Measurements from ENCODE around the gene LTBP3. TPM values are rescaled to one million over a fixed set of nuclear protein-coding genes. Genes with fewer than 3 reads are reported as not detected.

LTBP3 gene
- total and polyA plus RNA-seq, 2 of the 4 experiments (the other 2 are of a cell fraction): 6.6 to 145 TPM

DNA sequence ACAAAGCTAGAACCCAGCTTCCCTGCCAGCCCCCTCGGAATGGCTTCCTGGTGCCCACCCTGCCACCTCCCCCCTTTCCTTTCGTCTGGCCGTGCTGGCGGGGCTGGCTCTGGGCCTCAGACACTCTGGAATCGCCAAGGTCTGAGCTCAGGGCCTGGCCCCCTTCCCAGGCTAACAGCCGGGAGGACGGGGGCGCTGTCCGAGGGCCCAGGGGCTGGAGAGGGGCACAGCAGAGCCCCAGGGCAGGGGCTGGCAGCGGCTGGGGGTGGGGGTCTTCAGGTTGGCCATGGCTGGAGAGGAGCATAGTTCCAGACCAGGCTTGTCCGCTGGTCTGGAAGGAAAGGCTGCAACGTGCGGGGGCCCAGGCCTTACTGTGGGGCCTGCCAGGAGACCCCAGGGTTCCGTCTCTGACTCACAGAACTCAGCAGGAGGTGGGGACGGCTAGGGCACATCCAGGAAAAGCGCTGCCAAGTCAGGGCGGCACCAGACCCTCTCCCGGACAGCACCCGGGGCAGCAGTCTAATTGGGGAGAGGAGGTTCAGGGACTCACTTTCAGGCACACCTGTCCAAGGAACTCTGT, 861 bp upstream of the LTBP3 start:
- H2BK5ac ChIP-seq (ENCODE audit: low read depth, low read length, poor library complexity, severe bottlenecking): peak overlapping the region; percentile 71
- peak overlapping the region; percentile 47 for H2BK20ac ChIP-seq (ENCODE audit: low read depth, low read length)
- H4K91ac ChIP-seq (ENCODE audit: insufficient read depth, low read depth, low read length): peak overlapping the region; percentile 93
- peak; percentile 33 for DNase-seq
- H3K4me1 ChIP-seq (ENCODE audit: control insufficient read depth, insufficient read depth, low read length): peaks cover 43% of the 10 kb centered on the region
- peak overlapping the region; percentile 99 for H2AK9ac ChIP-seq (replicated peaks; ENCODE audit: low read depth, low read length, poor library complexity)
- 0 out of 2 replicates have a peak, but pooled peaks have one; percentile 0 for ATAC-seq (ENCODE audit: low read depth)
- H3K9me1 ChIP-seq (ENCODE audit: insufficient read depth, low read length): peaks cover 25% of the 10 kb centered on the region
- TF ChIP-seq CTCF (conservative IDR thresholded peaks at IDR 0.05; ENCODE audit: low read depth, low read length) (0 out of 2 replicates have a peak, but pooled peaks have one; percentile 0), SMC3 (IDR thresholded peaks at IDR 0.05; ENCODE audit: low read depth, low read length) (no peak)
- intact Hi-C loops (cut with micrococcal nuclease) (no loop called here), in situ Hi-C loops (cut with MboI; ENCODE audit: low sequenced_read_pairs) (no loop called here), dilution Hi-C loops (cut with HindIII; ENCODE audit: low sequenced_read_pairs, unreplicated experiment) (no loop called here)
- H4K20me1 ChIP-seq (ENCODE audit: insufficient read depth, low read length): peaks cover 12% of the 10 kb centered on the region; the same call in 1 of the 2 replicates
- CTCF ChIA-PET: interaction anchor here (1.3 kb wide), 1 partner anchor 14 kb away, joined by 4 read pairs; the partner anchor contains the start of gene FAM89B
- WGBS, 2 experiments (ENCODE audit: extremely low coverage in 2 of 2, insufficient read length in 1 of 2): 0% methylated on average over 4 of the region's 19 CpGs; no CpG with 5 or more reads in 1 of the 2 experiments
- peak overlapping the region; percentile 91 for H3K14ac ChIP-seq (replicated peaks; ENCODE audit: low read depth, low read length)
- peak overlapping the region; percentile 75 for H2BK120ac ChIP-seq (ENCODE audit: low read depth, low read length)
- BruUV-seq (replicated peaks): no TSS peak
- H3K36me3 ChIP-seq (ENCODE audit: control insufficient read depth, insufficient read depth, low read length): no peaks in the 10 kb centered on the region
- H3K4ac ChIP-seq (ENCODE audit: low read depth, low read length): peak overlapping the region; percentile 96
- peak overlapping the region; percentile 87 for H3K18ac ChIP-seq (ENCODE audit: low read depth, low read length)
- peak overlapping the region; percentile 85 for H2AFZ ChIP-seq (replicated peaks; ENCODE audit: low read length, poor library complexity)
- peak overlapping the region; percentile 57 for H3K9ac ChIP-seq (ENCODE audit: low read depth, low read length)
- H4K8ac ChIP-seq (ENCODE audit: low read depth in 2 of 2, low read length in 2 of 2): peak overlapping the region; percentile 91 to 97
- POLR2A ChIA-PET (ENCODE audit: unreplicated experiment): no interaction called here
- H3K4me3 ChIP-seq (ENCODE audit: insufficient read depth, low read depth, low read length): no peak overlapping the region
- H4K5ac ChIP-seq (ENCODE audit: low read depth, low read length): peak overlapping the region; percentile 99
- peak overlapping the region; percentile 58 for H3K4me2 ChIP-seq (ENCODE audit: low read depth, low read length)
- H2BK15ac ChIP-seq (ENCODE audit: low read depth, low read length): peak overlapping the region; percentile 75; the same call in 2 of the 3 replicates
- H3K23ac ChIP-seq (ENCODE audit: low read depth, low read length): peak overlapping the region; percentile 49; the same call in 1 of the 2 replicates
- H2AK5ac ChIP-seq (ENCODE audit: low read depth, low read length): peak overlapping the region; percentile 92
- H3K27ac ChIP-seq (ENCODE audit: insufficient read depth, low read length): peak overlapping the region; percentile 87
- 0 out of 2 replicates have a peak overlapping the region, but pooled peaks have one; percentile 63 for H3K56ac ChIP-seq (ENCODE audit: extremely low read depth, insufficient read depth, low read length)
- no peaks in the 10 kb centered on the region for H3K27me3 ChIP-seq (ENCODE audit: control insufficient read depth, insufficient read depth, low read length)
- H3K9me3 ChIP-seq (ENCODE audit: control insufficient read depth, insufficient read depth, low read length): no peaks in the 10 kb centered on the region
- peaks cover 16 to 38% of the 10 kb centered on the region in 2 experiments; a peak in 3 of 4 replicates for H3K79me1 ChIP-seq (ENCODE audit: low read depth in 1 of 2, low read length in 2 of 2)

All from IMR-90 (cell line).